GM12892 (cell line): Measurements from ENCODE around the gene YY1.

Experiments used
- POLR2A ChIP-seq: IDR thresholded peaks from 2 replicates; pipeline ENCODE4 v1.6.1; 2011; ENCODE audit warnings: low read depth, low read length, control low read depth
- POLR2AphosphoS5 ChIP-seq: IDR thresholded peaks from 2 replicates; pipeline ENCODE4 v1.6.1; 2011; ENCODE audit warnings: low read depth, low read length, control low read depth
- TAF1 ChIP-seq: IDR thresholded peaks from 2 replicates; pipeline ENCODE4 v1.6.1; 2011; ENCODE audit warnings: low read depth, mild to moderate bottlenecking, control low read depth, low read length, borderline replicate concordance

DNA sequence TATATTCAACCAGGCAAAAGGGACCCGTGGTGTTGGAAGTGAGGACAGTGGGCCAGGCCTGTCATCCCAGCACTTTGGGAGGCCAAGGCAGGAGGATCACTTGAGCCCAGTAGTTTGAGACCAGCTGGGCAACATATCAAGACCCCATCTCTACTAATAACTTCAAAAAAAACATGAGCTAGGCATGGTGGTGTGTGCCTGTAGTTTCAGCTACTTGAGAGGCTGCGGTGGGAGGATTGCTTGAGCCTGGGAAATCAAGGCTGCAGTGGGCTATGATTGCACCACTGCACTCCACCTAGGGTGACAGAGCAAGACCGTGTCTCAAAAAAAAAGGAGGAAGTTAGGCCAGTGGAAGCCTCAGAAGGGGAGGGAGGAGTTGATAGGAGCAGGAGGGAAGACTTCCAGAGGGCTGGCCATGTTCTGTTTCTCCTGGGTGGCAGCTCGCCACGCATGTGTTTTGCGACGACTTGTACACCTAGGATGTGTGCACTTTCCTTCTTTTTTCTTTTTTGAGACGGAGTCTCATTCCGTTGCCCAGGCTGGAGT, 57.2 kb downstream of the YY1 start:
- TF ChIP-seq POLR2AphosphoS5 = no peak
- no peak for TF ChIP-seq POLR2A
- no peak for TF ChIP-seq TAF1
